Stimulated activated CD8-positive, alpha-beta memory T cell treated with anti-CD3 and anti-CD28 coated beads, Interleukin-12 subunit alpha, Interleukin-12 subunit beta, amount 100 ng/mL, for 4 hours (primary cell): ENCODE measurements around the gene NINL.
"Not testable (repeated sequence)": the region's sequence is repeated elsewhere in the genome, so short reads cannot be mapped to it uniquely, and the experiment has no call there.

Experiments
- DNase-seq: peaks from one replicate; pipeline ENCODE4 v3.0.0-alpha.2; 2020; ENCODE audit warnings: low read depth

NINL gene

DNA sequence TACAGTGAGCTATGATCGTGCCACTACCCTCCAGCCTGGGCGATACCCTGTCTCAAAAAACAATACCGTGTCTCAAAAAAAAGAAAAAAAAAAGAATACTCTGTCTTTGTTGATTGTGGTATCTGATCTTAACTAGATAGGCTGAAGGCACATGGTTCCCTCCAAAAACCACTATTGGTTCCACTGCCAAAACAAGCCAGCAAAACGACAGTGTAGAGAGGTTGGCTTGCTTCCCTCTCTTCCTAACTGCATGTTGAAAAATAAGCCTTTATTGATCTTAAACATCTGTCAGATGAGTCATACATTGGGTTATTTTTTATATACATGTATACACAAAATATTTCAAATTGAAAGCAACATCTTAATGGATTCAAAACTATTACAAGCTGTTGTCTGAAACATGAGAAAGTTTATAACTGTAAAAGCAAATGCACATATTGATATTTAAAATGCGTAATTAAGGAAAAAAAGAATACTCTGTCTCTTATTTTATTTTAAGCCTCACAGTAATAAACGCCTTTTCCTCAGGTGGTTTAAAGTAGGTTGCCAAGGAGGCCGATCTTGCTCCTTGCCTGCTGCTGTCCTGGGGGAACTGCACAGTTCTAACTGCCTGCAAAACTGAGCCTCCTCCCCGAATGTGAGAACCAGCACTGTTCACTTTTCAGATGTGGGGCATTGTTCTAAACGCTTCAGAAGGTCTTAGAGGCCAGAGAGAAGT lies 7.0 kb upstream of the NINL start:
- DNase-seq, result no peak

DNA sequence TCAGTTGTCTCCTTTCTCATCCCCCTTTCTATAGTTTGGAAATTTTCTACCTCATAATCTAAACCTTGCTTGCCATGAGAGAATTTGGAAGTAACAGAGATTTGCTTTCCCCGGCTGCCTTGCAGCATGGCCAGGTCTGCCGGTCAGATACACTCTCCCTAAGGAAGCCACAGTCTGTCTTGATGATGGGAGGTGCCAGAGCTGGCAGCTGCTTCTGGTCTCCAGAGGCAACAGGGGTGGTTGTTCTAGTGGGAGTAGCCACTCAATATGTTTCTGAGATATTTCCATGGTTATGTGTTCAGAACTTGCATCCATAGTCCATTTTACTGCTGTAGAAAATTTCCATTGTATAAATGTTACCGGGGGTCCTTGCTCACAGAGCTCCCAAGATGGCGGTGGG lies 5.4 kb upstream of the NINL start:
- DNase-seq, result not testable (repeated sequence)

DNA sequence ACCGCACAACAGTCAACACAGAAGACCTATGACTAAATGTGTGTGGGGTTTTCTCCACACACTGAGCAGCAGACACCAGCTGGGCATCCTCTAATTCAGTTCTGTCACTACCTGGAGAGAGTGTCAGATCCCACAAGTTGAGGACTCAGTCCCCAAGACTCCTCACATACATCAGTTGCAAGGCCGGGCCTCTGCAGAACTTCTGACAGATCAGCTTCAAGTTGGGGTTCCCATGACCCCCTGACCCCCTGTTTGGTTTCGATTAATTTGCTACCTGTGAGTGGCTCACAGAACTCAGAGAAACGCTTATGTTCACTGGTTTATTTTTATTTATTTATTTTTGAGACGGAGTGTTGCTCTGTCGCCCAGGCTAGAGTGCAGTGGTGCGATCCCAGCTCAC lies 3.2 kb upstream of the NINL start:
- no peak for DNase-seq

DNA sequence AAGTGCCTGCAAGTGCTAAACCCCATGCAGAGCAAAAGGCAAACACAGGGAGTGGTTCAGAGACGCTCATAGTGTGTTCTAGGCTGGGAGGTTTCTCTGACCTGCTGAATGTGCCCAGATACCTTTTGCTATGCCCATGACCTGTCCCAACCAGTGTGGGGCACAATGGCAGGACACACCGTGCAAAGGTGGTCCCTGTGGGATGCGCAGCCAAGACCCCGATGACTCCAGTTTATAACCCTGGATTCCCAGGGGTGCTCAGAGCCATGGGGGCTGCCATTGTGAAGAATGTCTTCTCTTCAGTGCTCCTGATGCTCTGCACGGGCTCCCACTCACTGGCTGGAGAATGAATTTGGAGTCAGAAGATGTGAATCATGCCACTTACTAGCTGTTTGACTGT lies 2.2 kb upstream of the NINL start:
- DNase-seq, result no peak

DNA sequence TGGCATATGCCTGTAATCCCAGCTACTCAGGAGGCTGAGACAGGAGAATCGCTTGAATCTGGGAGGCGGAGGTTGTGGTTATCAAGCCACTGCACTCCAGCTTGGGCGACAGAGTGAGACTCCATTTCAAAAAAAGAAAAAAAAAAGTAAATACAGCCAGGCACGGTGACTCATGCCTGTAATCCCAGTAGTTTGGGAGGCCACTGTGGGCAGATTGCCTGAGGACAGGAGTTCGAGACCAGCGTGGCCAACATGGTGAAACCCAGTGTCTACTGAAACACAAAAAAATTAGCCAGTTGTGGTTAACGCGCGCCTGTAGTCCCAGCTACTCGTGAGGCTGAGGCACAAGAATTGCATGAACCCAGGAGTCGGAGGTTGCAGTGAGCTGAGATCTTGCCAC lies 1.5 kb upstream of the NINL start:
- no peak for DNase-seq

DNA sequence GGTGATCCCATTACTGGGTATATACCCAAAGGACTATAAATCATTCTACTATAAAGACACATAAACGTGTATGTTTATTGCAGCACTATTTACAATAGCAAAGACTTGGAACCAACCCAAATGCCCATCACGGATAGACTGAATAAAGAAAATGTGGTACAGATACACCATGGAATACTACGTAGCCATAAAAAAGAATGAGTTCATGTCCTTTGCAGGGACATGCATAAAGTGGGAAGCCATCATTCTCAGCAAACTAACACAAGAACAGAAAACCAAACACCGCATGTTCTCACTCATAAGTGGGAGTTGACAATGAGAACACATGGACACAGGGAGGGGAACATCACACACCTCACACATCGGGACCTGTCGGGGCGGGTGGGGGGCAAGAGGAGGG lies 1.7 kb downstream of the NINL start:
- not testable (repeated sequence) for DNase-seq

DNA sequence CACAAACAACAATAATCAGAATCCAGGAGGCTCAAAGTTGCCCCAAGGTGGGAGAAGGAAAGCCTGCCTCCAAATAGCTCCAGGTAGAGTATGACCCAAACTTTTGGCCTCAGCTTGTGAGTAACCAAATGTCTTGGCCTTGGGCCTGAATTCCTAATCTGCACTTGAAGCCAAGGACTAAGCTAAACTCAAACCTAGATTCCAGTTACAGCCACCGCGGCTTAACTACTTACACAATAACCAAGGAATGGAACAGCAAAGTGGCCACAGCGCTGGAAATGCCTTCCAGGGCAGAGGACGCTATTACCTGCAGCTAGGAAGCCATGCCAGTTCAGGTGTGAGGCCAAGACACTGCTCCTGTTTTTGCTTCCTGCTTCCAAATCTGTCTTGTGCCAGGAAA lies 4.6 kb downstream of the NINL start:
- DNase-seq, result no peak

DNA sequence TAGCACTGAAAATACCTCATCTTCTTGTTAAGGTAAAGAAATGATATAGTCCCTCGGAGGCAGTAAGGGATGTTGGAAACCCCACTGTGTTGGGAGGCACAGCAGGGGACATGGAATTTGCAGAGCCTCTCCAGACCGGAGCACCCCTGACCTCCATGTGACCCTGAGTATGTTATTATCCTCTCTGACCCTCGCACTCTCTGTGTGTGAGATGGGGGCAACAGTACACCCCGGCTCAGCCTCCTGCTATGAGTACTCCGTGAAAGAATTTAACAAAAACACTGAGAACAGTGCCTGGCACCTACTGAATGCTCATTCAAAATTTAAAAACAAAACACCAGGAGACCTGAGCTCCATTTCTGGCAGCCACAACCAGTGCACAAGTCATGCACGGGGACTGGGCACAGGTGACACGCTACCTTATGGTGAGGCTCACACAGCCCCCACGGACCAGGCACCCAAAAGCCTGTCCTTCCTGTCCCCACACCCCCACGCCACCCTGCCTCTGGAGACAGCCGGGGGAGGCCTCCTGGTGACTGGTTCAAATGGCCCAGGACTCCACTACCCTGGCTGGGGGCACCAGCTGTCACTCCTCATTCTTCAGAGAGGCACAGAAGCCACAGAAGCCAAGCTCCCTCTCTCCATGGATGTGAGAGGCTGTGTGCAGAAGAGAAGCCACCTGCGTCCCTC lies 6.1 kb downstream of the NINL start:
- DNase-seq, result no peak

DNA sequence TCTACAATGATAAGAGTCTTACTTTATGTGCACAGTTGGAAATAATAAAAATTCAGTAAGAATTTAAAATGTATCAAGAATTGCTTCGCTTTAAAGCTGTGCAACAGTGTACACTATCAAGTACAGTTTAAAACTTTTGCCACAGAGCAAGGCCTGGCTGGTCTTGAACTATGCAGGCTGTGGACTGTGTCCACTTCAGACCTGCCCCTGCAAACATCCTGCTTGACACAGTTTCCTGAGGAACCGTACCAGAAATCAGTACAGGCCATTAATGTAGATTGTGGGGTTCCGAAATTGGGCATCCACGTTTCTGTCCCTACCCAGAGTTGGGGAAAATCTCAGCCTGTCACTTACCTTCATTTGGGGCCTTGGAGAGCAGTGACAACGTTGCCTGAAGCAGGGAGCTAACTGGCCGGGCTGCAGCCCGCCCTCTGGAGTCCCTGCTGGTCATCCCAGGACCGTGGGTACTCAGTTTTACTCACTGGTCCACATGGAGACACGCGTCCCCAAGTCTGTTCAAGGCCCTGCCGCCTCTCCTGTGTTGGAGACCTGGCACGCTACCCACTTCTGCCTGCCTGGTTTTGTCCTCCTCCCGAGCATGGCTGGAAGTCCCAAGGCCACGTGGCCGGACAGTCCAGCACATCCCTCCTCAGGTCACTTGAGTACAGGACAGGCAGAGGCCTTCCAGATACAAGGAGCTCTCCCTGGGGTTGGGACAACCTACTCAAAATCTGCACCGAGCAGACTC lies 8.4 kb downstream of the NINL start:
- DNase-seq, result no peak

DNA sequence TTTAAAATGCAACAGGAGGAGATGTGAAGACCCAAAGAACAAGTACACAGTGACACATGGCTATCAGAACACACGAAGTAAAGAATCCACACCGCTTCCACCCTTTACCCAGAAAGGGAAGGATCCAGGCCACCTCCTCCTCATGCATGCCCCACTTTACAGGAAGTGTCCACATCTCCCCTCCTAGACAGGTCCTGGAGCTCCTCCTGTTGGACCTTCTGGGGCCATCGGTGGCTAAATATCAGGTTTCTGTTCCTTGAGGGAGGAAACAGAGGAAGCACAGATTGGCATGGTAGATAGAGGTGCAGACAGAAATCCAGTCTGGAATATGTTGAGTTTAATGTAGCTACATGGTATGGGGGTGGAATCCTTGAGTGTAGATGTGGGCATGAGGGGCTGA lies 10.9 kb downstream of the NINL start:
- no peak for DNase-seq

DNA sequence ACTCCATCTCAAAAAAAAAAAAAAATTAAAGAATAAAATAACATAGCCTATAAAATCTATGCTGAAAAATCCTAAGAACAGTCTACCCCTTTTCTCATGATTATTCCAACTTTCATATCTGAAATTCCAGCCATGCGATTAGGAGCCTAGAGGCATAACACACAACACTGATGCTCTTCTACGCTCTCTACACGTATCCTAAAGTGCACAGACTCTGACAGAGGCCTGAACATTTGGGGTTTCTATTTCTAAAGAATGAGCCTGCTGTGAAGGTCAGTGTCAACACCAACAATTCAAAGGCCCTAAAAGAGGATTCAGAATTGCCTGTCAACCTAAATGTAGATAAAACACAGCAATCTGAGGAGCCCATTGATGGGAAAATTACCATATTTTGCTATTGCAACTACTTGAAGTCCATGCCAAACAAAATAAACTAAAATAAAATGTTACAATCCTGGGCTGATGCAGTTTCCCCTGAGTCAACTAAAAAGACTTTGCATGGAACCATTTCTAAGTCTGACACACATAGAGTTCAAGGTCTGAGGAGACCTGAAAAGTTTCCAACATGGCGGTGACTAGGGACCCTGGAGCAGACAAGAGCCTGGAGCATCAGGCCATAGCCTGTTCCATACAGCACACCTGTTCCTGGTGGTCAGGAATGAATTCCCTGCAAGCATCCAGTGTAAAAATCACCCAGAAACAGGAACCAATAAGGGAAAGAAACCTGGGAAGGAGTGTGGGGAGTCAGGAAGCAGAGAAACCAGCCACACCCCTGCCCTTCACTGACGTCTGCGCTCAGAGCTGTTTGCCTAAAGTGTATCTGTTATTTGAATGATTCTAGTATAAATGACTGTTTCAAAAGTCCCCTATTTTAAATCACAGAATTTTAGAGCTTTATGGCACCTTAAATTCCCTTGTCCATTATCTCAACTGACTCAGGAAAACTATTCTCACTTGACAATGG lies 11.8 kb downstream of the NINL start:
- DNase-seq, result no peak

DNA sequence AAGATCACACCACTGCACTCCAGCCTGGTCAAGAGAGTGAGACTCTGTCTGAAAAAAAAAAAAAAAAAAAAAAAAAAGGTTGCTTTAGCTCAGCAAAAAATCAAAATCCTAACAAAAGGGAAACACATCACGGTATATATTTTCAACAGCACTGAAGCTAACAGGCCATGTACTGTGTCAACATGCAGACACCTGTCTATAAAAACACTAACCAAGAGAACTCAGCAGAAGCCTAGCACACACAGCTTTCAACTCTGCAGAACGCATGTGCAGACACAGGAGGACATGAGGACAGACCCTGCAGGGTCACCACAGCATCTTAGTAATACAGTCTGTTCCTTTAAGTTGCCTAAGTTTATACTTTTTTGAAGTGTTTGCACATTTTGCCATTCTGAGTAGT lies 13.5 kb downstream of the NINL start:
- DNase-seq, result no peak

DNA sequence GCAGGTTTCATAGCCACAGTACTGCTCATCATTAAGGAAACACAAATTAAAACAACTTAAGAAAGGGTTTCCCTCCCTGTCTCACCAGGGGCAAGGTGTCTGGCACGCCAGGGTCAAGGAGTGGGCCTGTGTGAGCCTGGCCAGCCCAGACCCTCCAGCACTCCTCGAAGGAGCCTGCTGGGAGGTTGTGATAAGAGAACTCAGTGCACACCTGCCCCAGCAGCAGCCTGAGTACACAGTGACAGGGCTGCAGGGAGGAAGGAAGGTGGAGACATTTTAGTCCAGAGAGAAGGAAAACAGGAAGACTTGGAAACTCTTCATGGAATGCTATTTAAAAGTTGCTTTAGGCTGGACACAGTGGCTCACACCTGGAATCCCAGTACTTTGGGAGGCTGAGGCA lies 14.1 kb downstream of the NINL start:
- DNase-seq, result no peak

DNA sequence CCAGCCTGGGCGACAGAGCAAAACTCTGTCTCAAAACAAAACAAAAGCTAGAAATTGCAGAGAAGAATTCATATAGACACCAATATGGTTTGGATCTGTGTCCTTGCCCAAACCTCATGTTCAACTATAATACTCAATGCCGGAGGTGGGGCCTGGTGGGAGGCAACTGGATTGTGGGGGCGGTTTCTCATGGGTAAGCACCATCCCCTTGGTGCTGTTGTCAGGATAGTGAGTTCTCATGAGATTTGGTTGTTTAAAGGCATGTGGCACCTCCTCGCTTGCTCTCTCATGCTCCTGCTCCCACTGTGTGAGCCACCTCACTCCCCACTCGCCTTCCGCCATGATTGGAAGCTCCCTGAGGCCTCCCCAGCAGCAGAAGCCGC lies 15.2 kb downstream of the NINL start:
- DNase-seq, result no peak

DNA sequence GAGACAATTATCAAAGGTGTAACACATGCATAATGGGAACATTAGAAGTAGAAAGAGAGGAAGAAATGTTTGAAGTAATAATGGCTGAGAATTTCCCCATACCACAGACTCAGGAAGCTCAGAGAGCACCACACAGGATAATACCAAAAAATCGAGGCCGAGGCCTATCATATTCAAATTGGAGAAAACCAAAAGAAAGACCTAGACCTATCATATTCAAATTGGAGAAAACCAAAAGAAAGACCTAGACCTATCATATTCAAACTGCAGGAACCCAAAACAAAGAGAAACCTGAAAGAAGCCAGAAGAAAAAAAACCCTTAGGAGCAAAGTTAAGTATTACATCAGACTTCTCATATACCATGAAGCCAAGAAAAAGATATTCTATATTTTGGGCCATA lies 18.0 kb downstream of the NINL start:
- DNase-seq, result no peak

DNA sequence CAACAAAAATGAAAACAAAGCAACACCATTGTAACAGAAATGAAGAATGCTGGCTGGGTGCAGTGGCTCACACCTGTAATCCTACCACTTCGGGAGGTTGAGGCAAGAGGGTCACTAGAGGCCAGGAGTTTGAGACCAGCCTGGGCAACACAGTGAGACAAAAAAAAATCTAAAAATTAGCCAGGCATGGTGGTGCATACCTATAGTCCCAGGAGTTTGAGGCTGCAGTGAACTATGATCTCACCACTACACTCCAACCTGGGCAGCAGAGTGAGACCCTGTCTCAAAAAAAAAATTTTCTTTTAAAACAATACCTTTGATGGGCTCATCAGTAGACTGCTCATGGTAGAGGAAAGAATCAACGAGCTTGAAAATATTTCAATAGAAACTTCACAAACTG lies 18.5 kb downstream of the NINL start:
- DNase-seq, result no peak

DNA sequence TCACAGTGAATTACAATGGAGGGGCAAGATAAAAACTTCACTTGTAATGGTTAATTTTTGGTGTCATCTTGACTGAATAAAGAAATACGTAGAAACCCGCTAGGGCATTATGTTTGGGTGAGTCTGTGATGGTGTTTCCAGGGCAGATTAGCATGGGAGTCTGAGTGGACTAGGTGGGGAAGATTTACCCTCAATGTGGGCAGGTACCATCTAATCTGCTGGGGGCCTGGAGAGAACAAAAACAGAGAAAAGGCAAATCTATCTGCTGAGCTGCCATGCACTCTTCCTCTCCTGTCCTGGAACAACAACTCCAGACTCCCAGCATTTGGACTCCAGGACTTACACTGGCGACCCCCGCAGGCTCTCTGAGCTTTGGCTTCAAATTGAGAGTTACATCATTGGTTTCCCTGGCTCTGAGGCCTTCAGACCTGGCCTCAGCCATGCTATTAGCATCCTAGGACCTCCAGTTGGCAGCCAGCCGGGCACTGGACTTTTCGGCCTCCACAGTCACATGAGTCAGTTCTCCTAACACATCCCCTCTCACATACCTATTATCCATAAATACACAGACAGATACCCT lies 19.7 kb downstream of the NINL start:
- no peak for DNase-seq

DNA sequence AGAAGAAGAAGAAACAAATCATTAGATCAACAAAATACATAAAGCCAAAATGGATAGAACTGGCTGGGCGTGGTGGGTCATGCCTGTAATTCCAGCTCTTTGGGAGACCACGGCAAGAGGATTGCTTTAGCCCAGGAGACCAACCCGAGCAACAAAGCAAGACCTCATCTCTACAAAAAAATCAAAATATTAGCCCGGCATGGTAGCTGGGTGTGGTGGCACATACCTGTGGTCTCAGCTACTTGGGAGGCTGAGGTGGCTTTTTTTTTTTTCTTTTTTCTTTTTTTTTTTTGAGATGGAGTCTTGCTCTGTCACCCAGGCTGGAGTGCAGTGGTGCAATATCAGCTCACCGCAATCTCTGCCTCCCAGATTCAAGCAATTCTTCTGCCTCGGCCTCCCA lies 21.5 kb downstream of the NINL start:
- no peak for DNase-seq

DNA sequence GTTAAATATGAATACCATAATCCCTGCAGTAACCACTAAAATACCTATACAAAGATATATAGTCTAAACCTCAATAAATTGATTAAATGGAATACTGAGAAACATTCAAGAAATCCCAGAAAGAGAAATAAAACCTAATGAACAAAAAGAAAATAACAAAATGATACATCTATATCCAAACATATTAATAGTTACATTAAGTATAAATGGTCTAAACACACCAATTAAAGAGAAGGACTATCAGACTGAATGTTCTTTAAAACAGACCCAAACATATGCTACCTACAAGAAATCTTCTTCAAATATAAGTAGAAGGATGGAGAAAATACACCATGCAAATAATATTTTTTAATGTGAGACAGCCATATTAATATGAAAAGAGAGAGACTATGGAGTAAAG lies 22.0 kb downstream of the NINL start:
- no peak for DNase-seq

DNA sequence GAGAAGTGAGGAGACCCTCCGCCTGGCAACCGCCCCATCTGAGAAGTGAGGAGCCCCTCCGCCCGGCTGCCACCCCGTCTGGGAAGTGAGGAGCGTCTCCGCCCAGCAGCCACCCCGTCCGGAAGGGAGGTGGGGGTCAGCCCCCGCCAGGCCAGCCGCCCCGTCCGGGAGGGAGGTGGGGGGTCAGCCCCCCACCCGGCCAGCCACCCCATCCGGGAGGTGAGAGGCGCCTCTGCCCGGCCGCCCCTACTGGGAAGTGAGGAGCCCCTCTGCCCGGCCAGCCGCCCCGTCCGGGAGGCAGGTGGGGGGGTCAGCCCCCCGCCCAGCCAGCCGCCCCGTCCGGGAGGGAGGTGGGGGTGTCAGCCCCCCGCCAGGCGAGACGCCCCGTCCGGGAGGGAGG lies 23.6 kb downstream of the NINL start:
- DNase-seq, result not testable (repeated sequence)

DNA sequence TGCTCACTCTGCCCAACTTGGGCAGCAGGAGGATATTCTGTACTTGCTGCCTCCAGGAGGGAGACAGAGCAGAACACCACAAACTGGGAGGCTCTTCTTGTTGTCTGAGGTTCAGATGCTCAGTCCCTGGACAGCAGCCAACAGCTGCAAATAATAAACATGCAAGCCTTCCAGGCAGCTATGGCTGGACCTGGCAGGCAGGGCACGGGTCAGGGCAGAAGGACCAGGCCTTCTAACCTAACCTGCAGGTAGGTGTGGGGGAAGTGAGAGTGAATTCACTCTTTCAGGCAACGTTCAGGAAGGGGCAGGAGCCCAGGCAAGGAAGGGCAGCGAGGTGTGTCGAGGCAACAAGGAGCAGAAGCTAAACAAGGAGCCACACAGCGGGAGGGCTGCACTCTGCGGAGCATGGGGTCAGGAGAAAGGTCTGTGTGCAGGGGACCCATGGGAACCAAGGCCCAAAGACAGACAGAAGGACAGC lies 31.5 kb downstream of the NINL start:
- DNase-seq, result no peak

DNA sequence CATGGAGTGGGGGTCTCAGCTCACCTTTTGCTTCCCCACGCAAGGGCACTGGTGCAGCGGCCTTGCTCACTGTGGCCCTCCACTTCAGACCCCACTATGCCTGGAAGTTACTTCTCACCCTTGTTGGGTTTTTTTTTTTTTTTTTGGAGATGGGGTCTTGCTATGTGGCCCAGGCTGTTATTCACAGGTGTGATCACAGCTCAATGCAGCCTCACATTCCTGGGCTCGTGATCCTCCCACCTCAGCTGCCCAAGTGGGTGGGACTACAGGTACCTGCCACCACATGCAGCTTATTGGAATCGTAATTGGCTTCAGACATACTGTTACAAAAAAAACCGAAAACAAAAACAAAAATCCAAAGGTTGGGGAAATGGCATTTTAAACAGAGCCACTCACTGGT lies 32.4 kb downstream of the NINL start:
- no peak for DNase-seq
